Thoracic aorta (tissue), 2 donors: Measurements from ENCODE around the gene RILPL2. TPM values are rescaled to one million over a fixed set of nuclear protein-coding genes. Genes with fewer than 3 reads are reported as not detected.
"Not testable (repeated sequence)": the region's sequence is repeated elsewhere in the genome, so short reads cannot be mapped to it uniquely, and the experiment has no call there.

Source experiments
- ATAC-seq: fragments of 150-250 bp; one replicate; pipeline ENCODE4 v1.8.0; 2017; ENCODE audit warnings: low read depth; ENCODE audit not compliant: insufficient number of reproducible peaks, low FRiP score
- DNase-seq: peaks from one replicate; pipeline ENCODE4 v3.0.0-alpha.2; 2020; ENCODE audit warnings: low spot score
- H3K27ac ChIP-seq, 2 donors: fragments of 200-600 bp; sonication (generic); 1 replicate in 1 of 2; 2 replicates in 1 of 2; pipeline ENCODE4 v1.5.1; 2016; ENCODE audit warnings: mild to moderate bottlenecking in 2 of 2, moderate library complexity in 2 of 2
- H3K27me3 ChIP-seq: fragments of 200-600 bp; sonication (generic); replicated peaks from 2 replicates; pipeline ENCODE4 v1.6.0; 2016; ENCODE audit warnings: mild to moderate bottlenecking; ENCODE audit not compliant: insufficient read depth
- H3K36me3 ChIP-seq: fragments of 200-600 bp; sonication (generic); one replicate; pipeline ENCODE4 v1.5.1; 2016
- H3K4me1 ChIP-seq, 2 donors: fragments of 200-600 bp; sonication (generic); 1 replicate in 1 of 2; 2 replicates in 1 of 2; pipeline versions ENCODE4 v1.5.1 to v1.6.0; 2016; ENCODE audit warnings: low read depth in 2 of 2, mild to moderate bottlenecking in 1 of 2; ENCODE audit not compliant: control insufficient read depth in 1 of 2
- H3K4me3 ChIP-seq: fragments of 200-600 bp; sonication (generic); 2 replicates; pipeline ENCODE4 v1.5.1; 2016; ENCODE audit warnings: mild to moderate bottlenecking
- H3K9me3 ChIP-seq: fragments of 200-600 bp; sonication (generic); 2 replicates; pipeline ENCODE4 v1.5.1; 2016
- total RNA-seq, 2 donors: library from RNA; depleted of rRNA; stranded (reverse); fragments of >200 nt; gene quantifications; one replicate each; pipeline versions ENCODE4 v1.1.0 to v1.2.3, GENCODE V29; 2016
- TF ChIP-seq, protein P1 (sequence below): fragments of 200-600 bp; sonication (generic); IDR thresholded peaks from one replicate; pipeline ENCODE4 v1.5.1; 2019; ENCODE audit warnings: antibody characterized with exemption

The RILPL2 gene
- total RNA-seq, 2 donors from 2014 or later: 15.9 to 18.1 TPM

DNA sequence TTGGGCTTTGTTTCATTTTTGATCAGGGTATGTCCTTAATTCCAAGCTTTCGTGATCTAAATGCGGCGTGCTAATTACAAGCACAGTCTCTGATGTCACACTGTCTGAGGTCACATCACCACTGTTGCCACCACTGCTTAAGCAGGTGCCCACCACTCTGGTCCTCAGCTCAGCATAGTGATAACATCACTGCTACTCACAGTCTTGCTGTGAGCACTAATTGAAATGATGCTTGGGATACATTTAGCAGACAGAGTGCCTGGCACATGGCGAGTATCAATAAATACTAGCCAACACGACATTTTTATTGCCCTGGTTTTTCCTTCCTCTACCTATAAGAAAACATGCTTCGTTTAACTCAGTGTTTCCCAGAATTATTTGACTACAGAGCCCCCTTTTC, 7.9 kb downstream of the RILPL2 start:
- peaks cover 11 to 15% of the 10 kb centered on the region in 2 donors for H3K4me1 ChIP-seq
- H3K27me3 ChIP-seq: no peaks in the 10 kb centered on the region
- H3K36me3 ChIP-seq: peaks cover 32% of the 10 kb centered on the region
- H3K4me3 ChIP-seq: no peak overlapping the region
- TF ChIP-seq, protein P1, sequence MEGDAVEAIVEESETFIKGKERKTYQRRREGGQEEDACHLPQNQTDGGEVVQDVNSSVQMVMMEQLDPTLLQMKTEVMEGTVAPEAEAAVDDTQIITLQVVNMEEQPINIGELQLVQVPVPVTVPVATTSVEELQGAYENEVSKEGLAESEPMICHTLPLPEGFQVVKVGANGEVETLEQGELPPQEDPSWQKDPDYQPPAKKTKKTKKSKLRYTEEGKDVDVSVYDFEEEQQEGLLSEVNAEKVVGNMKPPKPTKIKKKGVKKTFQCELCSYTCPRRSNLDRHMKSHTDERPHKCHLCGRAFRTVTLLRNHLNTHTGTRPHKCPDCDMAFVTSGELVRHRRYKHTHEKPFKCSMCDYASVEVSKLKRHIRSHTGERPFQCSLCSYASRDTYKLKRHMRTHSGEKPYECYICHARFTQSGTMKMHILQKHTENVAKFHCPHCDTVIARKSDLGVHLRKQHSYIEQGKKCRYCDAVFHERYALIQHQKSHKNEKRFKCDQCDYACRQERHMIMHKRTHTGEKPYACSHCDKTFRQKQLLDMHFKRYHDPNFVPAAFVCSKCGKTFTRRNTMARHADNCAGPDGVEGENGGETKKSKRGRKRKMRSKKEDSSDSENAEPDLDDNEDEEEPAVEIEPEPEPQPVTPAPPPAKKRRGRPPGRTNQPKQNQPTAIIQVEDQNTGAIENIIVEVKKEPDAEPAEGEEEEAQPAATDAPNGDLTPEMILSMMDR: no peak
- DNase-seq (no peak), ATAC-seq (no peak)
- H3K9me3 ChIP-seq: no peaks in the 10 kb centered on the region
- H3K27ac ChIP-seq: no peak overlapping the region

DNA sequence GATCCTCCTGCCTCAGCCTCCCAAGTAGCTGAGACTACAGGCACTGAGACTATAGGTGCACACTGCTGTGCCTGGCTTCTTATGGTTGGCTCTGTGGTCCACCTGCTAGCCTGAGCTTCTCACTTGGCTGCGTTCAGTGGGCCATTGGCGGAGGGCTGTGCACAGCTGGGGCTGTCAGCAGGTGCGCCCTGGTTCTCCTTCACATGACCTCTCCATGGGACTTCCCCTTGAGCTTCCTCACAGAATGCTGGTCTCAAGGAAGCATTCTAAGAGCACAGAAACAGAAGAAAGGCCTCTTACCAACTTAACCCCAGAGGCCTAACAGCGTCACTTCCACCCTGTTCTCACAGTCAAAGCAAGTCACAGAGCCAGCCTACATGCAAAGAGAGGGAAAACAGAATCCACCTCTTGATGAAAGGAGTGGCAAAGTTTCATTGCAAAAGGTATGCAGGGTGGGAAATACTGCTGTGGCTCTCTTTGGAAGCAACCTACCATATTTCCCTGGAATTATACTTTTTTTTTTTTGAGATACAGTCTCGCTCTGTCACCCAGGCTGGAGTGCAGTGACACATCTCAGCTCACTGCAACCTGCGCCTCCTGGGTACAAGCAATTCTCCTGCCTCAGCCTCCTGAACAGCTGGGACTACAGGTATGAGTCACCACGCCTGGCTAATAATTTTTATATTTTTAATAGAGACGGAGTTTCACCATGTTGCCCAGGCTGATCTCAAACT, 9.3 kb downstream of the RILPL2 start:
- H3K36me3 ChIP-seq: peaks cover 39% of the 10 kb centered on the region

GRCh38 chr12:123421314-123421713, 15.2 kb downstream of the RILPL2 start:
- TF ChIP-seq, protein P1: no peak
- no peak for DNase-seq
- peaks cover 21% of the 10 kb centered on the region for H3K36me3 ChIP-seq
- no peak overlapping the region for H3K4me3 ChIP-seq
- H3K9me3 ChIP-seq: no peaks in the 10 kb centered on the region
- no peak overlapping the region for H3K27ac ChIP-seq
- no peaks in the 10 kb centered on the region for H3K27me3 ChIP-seq
- no peak for ATAC-seq
- no peaks in the 10 kb centered on the region for H3K4me1 ChIP-seq

More for the DNA sequence above, 9.3 kb downstream of the RILPL2 start:
- Histone ChIP-seq H3K27ac (peak overlapping the region in 1 of 2 donors; percentile 28), H3K4me3 (no peak overlapping the region), H3K9me3 (no peaks in the 10 kb centered on the region), H3K4me1 (peaks cover 4 to 5% of the 10 kb centered on the region in 2 donors), H3K27me3 (no peaks in the 10 kb centered on the region)
- TF ChIP-seq, protein P1: no peak
- DNase-seq: no peak
- no peak for ATAC-seq

DNA sequence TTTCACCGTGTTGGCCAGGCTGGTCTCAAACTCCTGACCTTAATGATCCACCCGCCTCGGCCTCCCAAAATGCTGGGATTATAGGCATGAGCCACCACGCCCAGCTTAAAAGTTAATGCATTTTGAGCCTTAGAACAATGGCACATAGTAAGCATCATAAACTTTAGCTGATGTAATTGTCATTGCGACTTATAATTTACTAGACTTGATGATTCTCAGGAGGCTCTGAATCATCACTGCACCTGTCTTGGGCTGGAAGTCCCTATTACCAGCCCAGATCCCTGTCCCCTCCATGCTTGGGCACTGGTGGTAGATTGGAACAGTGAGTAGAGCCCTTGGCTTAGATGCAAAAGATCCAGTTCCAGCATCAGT, 26.5 kb downstream of the RILPL2 start:
- Histone ChIP-seq H3K4me3 (no peak overlapping the region), H3K36me3 (peaks cover 36% of the 10 kb centered on the region), H3K27me3 (no peaks in the 10 kb centered on the region), H3K4me1 (peaks cover 0 to 7% of the 10 kb centered on the region in 2 donors), H3K9me3 (no peaks in the 10 kb centered on the region), H3K27ac (peak overlapping the region in 1 of 2 donors; percentile 27)
- no peak for DNase-seq
- no peak for ATAC-seq
- TF ChIP-seq, protein P1: no peak

DNA sequence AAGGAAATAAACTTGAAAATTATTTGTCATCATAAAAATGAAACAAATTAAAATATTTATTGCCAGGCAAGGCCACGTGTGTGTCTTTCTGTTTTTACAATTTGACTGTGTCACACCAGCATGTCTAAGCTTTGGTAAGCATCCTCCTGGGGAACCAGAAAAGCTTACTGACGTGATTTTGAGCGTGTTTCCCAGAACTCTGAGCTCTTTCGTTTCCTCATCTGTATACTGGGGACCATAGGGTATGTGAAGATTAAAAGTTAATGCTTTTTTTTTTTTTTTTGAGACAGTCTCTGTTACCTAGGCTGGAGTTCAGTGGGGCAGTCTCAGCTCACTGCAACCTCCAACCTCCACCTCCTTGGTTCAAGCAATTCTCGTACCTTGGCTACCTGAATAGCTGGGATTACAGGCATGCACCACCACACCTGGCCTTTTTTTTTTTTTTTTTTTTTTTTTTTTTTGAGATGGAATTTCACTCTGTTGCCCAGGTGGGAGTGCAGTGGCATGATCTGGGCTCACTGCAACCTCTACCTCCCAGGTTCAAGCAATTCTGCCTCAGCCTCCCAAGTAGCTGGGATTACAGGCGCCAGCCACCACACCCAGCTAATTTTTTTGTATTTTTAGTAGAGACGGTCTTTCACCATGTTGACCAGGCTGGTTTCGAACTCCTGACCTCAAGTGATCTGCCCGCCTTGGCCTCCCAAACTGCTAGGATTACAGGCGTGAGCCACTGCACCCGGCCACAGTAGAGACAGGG, 27.0 kb downstream of the RILPL2 start:
- not testable (repeated sequence) for H3K9me3 ChIP-seq, DNase-seq, H3K27me3 ChIP-seq, H3K4me3 ChIP-seq, H3K27ac ChIP-seq, H3K4me1 ChIP-seq, ATAC-seq
- peaks cover 41% of the 10 kb centered on the region for H3K36me3 ChIP-seq

- not testable (repeated sequence) for H3K4me3 ChIP-seq, ATAC-seq, H3K27me3 ChIP-seq, H3K9me3 ChIP-seq, DNase-seq, H3K27ac ChIP-seq, H3K4me1 ChIP-seq
- H3K36me3 ChIP-seq: peaks cover 50% of the 10 kb centered on the region
These were observed 27.9 kb downstream of the RILPL2 start for GRCh38 chr12:123408619-123409018.

- DNase-seq, H3K27ac ChIP-seq, H3K27me3 ChIP-seq, ATAC-seq, H3K9me3 ChIP-seq, H3K4me3 ChIP-seq: not testable (repeated sequence)
- peaks cover 0 to 15% of the 10 kb centered on the region in 2 donors for H3K4me1 ChIP-seq
- peaks cover 56% of the 10 kb centered on the region for H3K36me3 ChIP-seq
These were observed 28.6 kb downstream of the RILPL2 start for GRCh38 chr12:123407934-123408333.

GRCh38 chr12:123407269-123407668, 29.2 kb downstream of the RILPL2 start:
- Histone ChIP-seq H3K36me3 (peaks cover 63% of the 10 kb centered on the region), H3K4me1 (peaks cover 2 to 22% of the 10 kb centered on the region in 2 donors)
- not testable (repeated sequence) for ATAC-seq, H3K4me3 ChIP-seq, H3K27me3 ChIP-seq, H3K27ac ChIP-seq, DNase-seq, H3K9me3 ChIP-seq
